Left lung (tissue), 10 donors: ENCODE data around the gene CCT4. TPM values are rescaled to one million over a fixed set of nuclear protein-coding genes. Genes with fewer than 3 reads are reported as not detected.
A peak's percentile ranks its signal among the peaks of the same experiment; 100 is the strongest.

Experiments used
- ATAC-seq: fragments of 200-7000 bp; cut with Tn5 transposase; one replicate; pipeline ENCODE4 v1.9.1; 2020; ENCODE audit warnings: moderate library complexity
- DNase-seq, 4 donors: peaks; one replicate each; pipeline ENCODE4 v3.0.0-alpha.2; 2013 to 2020
- H3K27ac ChIP-seq, 2 donors: fragments of 200-600 bp; sonication (generic) in 1 of 2; one replicate each; pipeline versions ENCODE4 v1.5.0 to v1.8.0; 2020 to 2021
- H3K27me3 ChIP-seq, 2 donors: fragments of 200-600 bp; sonication (generic) in 1 of 2; one replicate each; pipeline versions ENCODE4 v1.5.0 to v1.8.0; 2020 to 2021
- H3K36me3 ChIP-seq, 2 donors: fragments of 200-600 bp; sonication (generic) in 1 of 2; one replicate each; pipeline versions ENCODE4 v1.5.0 to v1.8.0; 2020 to 2021
- H3K4me1 ChIP-seq, 2 donors: fragments of 200-600 bp; one replicate each; pipeline ENCODE4 v1.8.0; 2021
- H3K4me3 ChIP-seq, 2 donors: fragments of 200-600 bp; sonication (generic) in 1 of 2; one replicate each; pipeline versions ENCODE4 v1.5.0 to v1.8.0; 2020 to 2021; ENCODE audit warnings: mild to moderate bottlenecking in 1 of 2
- H3K9me3 ChIP-seq, 2 donors: fragments of 200-600 bp; sonication (generic) in 1 of 2; one replicate each; pipeline versions ENCODE4 v1.5.0 to v1.8.0; 2020 to 2021
- CTCF ChIP-seq, 2 donors: fragments of 200-600 bp; sonication (generic) in 1 of 2; IDR thresholded peaks; one replicate each; pipeline versions ENCODE4 v1.5.0 to v1.8.0; 2021; ENCODE audit warnings: antibody characterized with exemption in 2 of 2
- intact Hi-C, 2 donors: fragments of 100-400 bp; cut with DNase I; formaldehyde crosslinking; loops; one replicate each; pipeline versions ENCODE4 v1.11.2 to v1.14.2; 2022
- polyA plus RNA-seq, 6 donors: library from polyadenylated mRNA; unstranded; fragments of 120-200 nt; gene quantifications; one replicate each; pipeline ENCODE4 v1.2.1, GENCODE V29; 2013; ENCODE audit not compliant: insufficient read length in 6 of 6
- total RNA-seq, 2 donors: library from RNA; stranded (reverse); fragmentation: NEBNext Ultra II Directional; extraction: Animal tissue kit (Norgen Biotek cat#: 25700); gene quantifications; one replicate each; pipeline ENCODE4 v1.2.1, GENCODE V29; 2021
- donor health status: DM: no; HTN: yes; CAD: no.
- donor health status: DM: no; HTN: no; CAD: no.

Gene CCT4
- total and polyA plus RNA-seq, 8 donors: 124 to 172 (median 163) TPM

GRCh38 chr2:61862085-61862484 lies 26.4 kb downstream of the CCT4 start:
- no peak overlapping the region for H3K27ac ChIP-seq
- no peak for DNase-seq
- no peak for TF ChIP-seq CTCF (IDR thresholded peaks at IDR 0.05)
- H3K9me3 ChIP-seq: no peaks in the 10 kb centered on the region
- H3K36me3 ChIP-seq: peaks cover 0 to 42% of the 10 kb centered on the region in 2 donors
- H3K4me3 ChIP-seq: no peak overlapping the region
- intact Hi-C loops: no loop called here
- no peak for ATAC-seq
- no peaks in the 10 kb centered on the region for H3K4me1 ChIP-seq
- H3K27me3 ChIP-seq: no peaks in the 10 kb centered on the region

DNA sequence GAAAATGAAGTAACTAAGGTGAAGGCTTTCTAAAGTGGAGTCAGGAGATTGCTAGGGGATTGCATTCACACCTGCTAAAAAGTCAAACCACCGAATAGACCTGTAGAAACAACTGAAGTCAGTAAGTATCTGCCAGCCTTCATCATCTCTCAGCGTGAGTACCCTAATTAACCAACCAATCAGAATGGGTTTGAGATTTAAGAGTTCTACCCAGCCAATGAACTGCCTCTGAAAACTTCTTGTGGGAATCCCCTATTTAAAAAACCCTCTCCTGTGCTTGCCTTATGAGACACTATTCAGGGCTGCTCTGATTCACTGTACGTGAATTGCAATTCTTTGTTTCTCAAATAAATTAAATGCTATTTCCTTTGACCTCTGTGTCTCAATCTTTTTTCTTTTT lies 31.2 kb downstream of the CCT4 start:
- Histone ChIP-seq H3K27me3 (no peaks in the 10 kb centered on the region), H3K4me3 (no peak overlapping the region), H3K9me3 (no peaks in the 10 kb centered on the region), H3K36me3 (no peaks in the 10 kb centered on the region), H3K4me1 (peaks cover 0 to 7% of the 10 kb centered on the region in 2 donors), H3K27ac (no peak overlapping the region)
- intact Hi-C loops: no loop called here
- DNase-seq: no peak
- no peak for ATAC-seq
- no peak for TF ChIP-seq CTCF (IDR thresholded peaks at IDR 0.05)

GRCh38 chr2:61855318-61855613 lies 33.2 kb downstream of the CCT4 start:
- Histone ChIP-seq H3K27ac (peak overlapping the region in 1 of 2 donors; percentile 73), H3K9me3 (no peaks in the 10 kb centered on the region), H3K4me3 (peak overlapping the region in 1 of 2 donors; percentile 75), H3K27me3 (no peaks in the 10 kb centered on the region), H3K4me1 (peaks cover 0 to 7% of the 10 kb centered on the region in 2 donors), H3K36me3 (no peaks in the 10 kb centered on the region)
- no peak for ATAC-seq
- intact Hi-C loops: no loop called here
- no peak for DNase-seq
- TF ChIP-seq CTCF (IDR thresholded peaks at IDR 0.05): no peak

DNA sequence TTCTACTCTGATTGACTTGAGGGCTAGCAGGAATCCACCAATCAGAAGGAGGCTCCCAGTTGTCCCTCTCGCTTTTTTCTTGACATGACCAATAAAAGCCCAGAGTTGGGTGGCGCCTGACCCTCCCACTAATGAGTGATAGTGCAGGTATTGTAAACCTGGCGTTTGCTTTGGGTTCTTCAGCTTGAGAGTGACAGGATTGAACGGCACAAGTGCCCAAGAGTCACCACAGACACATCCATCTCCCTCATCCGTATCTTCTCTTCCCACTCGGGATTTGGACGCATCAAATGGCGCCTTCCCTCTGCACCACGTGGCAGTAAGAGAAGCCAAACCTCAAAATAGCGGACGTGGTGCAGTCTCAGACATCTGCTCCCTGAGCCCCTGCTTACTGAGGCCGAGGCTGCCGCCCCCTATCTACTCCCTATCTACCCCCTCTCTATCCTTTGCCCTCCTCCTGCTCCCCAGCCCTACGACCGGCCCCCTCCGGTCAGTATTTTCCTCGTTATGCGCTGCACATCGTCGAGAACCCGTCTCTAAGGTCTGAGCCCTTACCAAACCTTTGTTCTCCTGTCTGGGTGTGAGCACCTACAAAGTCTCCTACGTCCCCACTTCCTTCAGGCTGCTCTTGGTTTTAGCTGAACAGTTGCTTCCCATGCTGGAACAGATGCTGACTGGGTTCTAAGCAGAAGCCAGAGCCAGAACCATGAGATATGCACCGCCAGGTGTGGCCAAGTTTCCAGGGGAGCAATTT lies 33.7 kb downstream of the CCT4 start:
- Histone ChIP-seq H3K27me3 (no peaks in the 10 kb centered on the region), H3K36me3 (no peaks in the 10 kb centered on the region), H3K4me3 (peak overlapping the region; percentile 75 to 78), H3K27ac (peak overlapping the region; percentile 73 to 81), H3K9me3 (no peaks in the 10 kb centered on the region), H3K4me1 (peaks cover 0 to 7% of the 10 kb centered on the region in 2 donors)
- DNase-seq (peak in 3 of 4 donors; percentile 90 to 95 (median 92)), ATAC-seq (peak; percentile 95)
- TF ChIP-seq CTCF (IDR thresholded peaks at IDR 0.05): no peak
- intact Hi-C loops: no loop called here

DNA sequence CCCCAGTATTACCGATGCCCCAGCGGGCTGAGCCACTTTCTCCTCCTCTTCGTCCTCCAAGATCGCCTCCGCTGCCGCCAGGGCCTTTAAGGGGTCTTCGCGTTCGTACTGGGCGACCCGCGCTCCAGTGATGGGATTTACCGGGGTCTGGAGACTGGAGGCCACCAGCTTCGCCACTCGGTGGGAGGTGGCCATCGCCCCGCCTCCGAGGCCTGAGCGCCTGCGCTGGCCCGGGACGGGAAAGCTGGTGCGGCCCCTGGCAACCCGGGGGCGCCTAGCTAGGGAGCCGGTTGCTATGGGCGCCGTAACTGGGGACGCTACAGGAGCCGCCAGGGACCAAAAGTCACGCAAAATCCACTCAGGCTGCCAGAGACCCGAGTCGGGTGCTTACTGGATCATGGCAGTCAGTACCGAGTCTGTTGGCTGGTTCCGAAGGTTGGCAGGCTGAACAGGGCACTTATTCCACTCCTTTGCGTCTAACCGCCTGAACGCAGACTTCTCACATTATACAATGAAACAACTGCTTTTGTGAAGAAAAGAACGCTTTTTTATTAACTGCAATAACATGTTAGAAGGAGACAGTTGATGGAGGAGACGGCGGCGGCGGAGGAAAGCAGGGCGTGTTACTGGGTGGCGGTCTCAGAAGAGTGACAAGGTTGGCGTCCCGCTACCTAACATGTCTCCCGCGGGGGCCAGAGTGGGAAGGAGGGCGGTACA lies 34.5 kb downstream of the CCT4 start, which contains the start of gene FAM161A:
FAM161A (minus strand) TSS at position 214 of the 717 bp plus-strand sequence; CDS start at position 195, 19 bp downstream.
- peak; percentile 93 for ATAC-seq
- Histone ChIP-seq H3K36me3 (no peaks in the 10 kb centered on the region), H3K9me3 (no peaks in the 10 kb centered on the region), H3K4me3 (peak within 1 kb of the TSS; percentile 75 to 78), H3K4me1 (peaks cover 0 to 7% of the 10 kb centered on the region in 2 donors), H3K27ac (peak within 1 kb of the TSS; percentile 73 to 81), H3K27me3 (no peaks in the 10 kb centered on the region)
- DNase-seq: peak; percentile 89 to 95 (median 93)
- no peak for TF ChIP-seq CTCF (IDR thresholded peaks at IDR 0.05)
- intact Hi-C loops: no loop called here
